Liver (tissue), 9 donors: Measurements from ENCODE around the gene FAM184A. TPM values are rescaled to one million over a fixed set of nuclear protein-coding genes. Genes with fewer than 3 reads are reported as not detected.

Experiments
- DNase-seq: peaks from one replicate; pipeline ENCODE4 v3.0.0-alpha.2; 2017; ENCODE audit warnings: low spot score
- H3K27ac ChIP-seq, 2 donors: one replicate each; pipeline ENCODE4 v1.7.0; 2013; ENCODE audit warnings: inconsistent platforms in 2 of 2, low read length in 2 of 2, control low read depth in 1 of 2, low read depth in 1 of 2, mild to moderate bottlenecking in 1 of 2
- H3K27me3 ChIP-seq, 4 donors: one replicate each; pipeline versions ENCODE4 v1.6.1 to v1.7.0; 2013; ENCODE audit warnings: low read length in 3 of 4, inconsistent platforms in 1 of 4, mild to moderate bottlenecking in 1 of 4, moderate library complexity in 1 of 4; ENCODE audit not compliant: control insufficient read depth in 4 of 4, insufficient read depth in 4 of 4
- H3K36me3 ChIP-seq, 4 donors: one replicate each; pipeline versions ENCODE4 v1.6.1 to v1.7.0; 2013; ENCODE audit warnings: low read length in 3 of 4, mild to moderate bottlenecking in 3 of 4, low read depth in 1 of 4, moderate library complexity in 1 of 4; ENCODE audit not compliant: control insufficient read depth in 4 of 4, insufficient read depth in 3 of 4
- H3K4me1 ChIP-seq, 4 donors: one replicate each; pipeline versions ENCODE4 v1.6.1 to v1.7.0; 2013; ENCODE audit warnings: low read length in 3 of 4, mild to moderate bottlenecking in 3 of 4, moderate library complexity in 1 of 4; ENCODE audit not compliant: control insufficient read depth in 4 of 4, insufficient read depth in 4 of 4
- H3K4me3 ChIP-seq, 3 donors: one replicate each; pipeline versions ENCODE4 v1.6.1 to v1.7.0; 2013; ENCODE audit warnings: low read length in 3 of 3, control low read depth in 1 of 3, low read depth in 1 of 3, mild to moderate bottlenecking in 1 of 3
- H3K9ac ChIP-seq, 2 donors: one replicate each; pipeline ENCODE4 v1.7.0; 2013; ENCODE audit warnings: low read length in 2 of 2, mild to moderate bottlenecking in 2 of 2, moderate library complexity in 2 of 2, control low read depth in 1 of 2, low read depth in 1 of 2
- H3K9me3 ChIP-seq, 4 donors: one replicate each; pipeline versions ENCODE4 v1.6.1 to v1.7.0; 2013; ENCODE audit warnings: low read length in 3 of 4; ENCODE audit not compliant: control insufficient read depth in 4 of 4
- EGR1 ChIP-seq, 2 donors: IDR thresholded peaks; 2 replicates each; pipeline ENCODE4 v1.6.1; 2016 to 2018; ENCODE audit warnings: antibody characterized with exemption in 2 of 2, low read depth in 2 of 2
- FOXA1 ChIP-seq: IDR thresholded peaks from 2 replicates; pipeline ENCODE4 v1.6.1; 2016; ENCODE audit warnings: antibody characterized with exemption
- FOXA2 ChIP-seq: IDR thresholded peaks from 2 replicates; pipeline ENCODE4 v1.6.1; 2016; ENCODE audit warnings: antibody characterized with exemption
- GABPA ChIP-seq, 2 donors: IDR thresholded peaks in 1 of 2; conservative IDR thresholded peaks in 1 of 2; 2 replicates each; pipeline ENCODE4 v1.6.1; 2016; ENCODE audit warnings: antibody characterized with exemption in 2 of 2, mild to moderate bottlenecking in 1 of 2, moderate library complexity in 1 of 2
- HNF4A ChIP-seq, 2 donors: conservative IDR thresholded peaks; 2 replicates each; pipeline ENCODE4 v1.6.1; 2016; ENCODE audit warnings: antibody characterized with exemption in 2 of 2, mild to moderate bottlenecking in 2 of 2
- HNF4G ChIP-seq: IDR thresholded peaks from 2 replicates; pipeline ENCODE4 v1.6.1; 2016; ENCODE audit warnings: antibody characterized with exemption
- JUND ChIP-seq, 2 donors: IDR thresholded peaks; 2 replicates each; pipeline ENCODE4 v1.6.1; 2016; ENCODE audit warnings: antibody characterized with exemption in 2 of 2
- NR2F2 ChIP-seq: IDR thresholded peaks from 2 replicates; pipeline ENCODE4 v1.6.1; 2016; ENCODE audit warnings: antibody characterized with exemption
- RAD21 ChIP-seq, 2 donors: IDR thresholded peaks; 2 replicates each; pipeline ENCODE4 v1.6.1; 2016; ENCODE audit warnings: antibody characterized with exemption in 2 of 2, mild to moderate bottlenecking in 2 of 2
- RXRA ChIP-seq, 2 donors: IDR thresholded peaks; 2 replicates each; pipeline ENCODE4 v1.6.1; 2017 to 2018; ENCODE audit warnings: antibody characterized with exemption in 2 of 2, mild to moderate bottlenecking in 1 of 2
- SP1 ChIP-seq: IDR thresholded peaks from 2 replicates; pipeline ENCODE4 v1.6.1; 2018; ENCODE audit warnings: antibody characterized with exemption, mild to moderate bottlenecking
- WGBS: extraction: QIAGEN DNeasy Blood & Tissue Kit; methylation state at CpG from one replicate; pipeline ENCODE4 v1.1.7; 2013; 5-methylcytosine and 5-hydroxymethylcytosine counted together
- polyA plus RNA-seq, 2 donors: library from polyadenylated mRNA; stranded (reverse) in 1 of 2; unstranded in 1 of 2; fragments of 200-250 nt in 1 of 2; fragments of >200 nt in 1 of 2; fragmentation: Nextera tagmentation in 1 of 2; extraction: Ambion mirVana in 1 of 2; gene quantifications; one replicate each; pipeline versions ENCODE4 v1.2.1 to v1.2.3, GENCODE V29; 2013 to 2015
- total RNA-seq, 2 donors: library from RNA; depleted of rRNA; stranded (reverse); fragments of >200 nt; gene quantifications; one replicate each; pipeline ENCODE4 v1.2.3, GENCODE V29; 2014
- TF ChIP-seq, protein P1 (sequence below): IDR thresholded peaks from 2 replicates; pipeline ENCODE4 v1.6.1; 2016; ENCODE audit warnings: antibody characterized with exemption
- TF ChIP-seq, protein P2 (sequence below): IDR thresholded peaks from 2 replicates; pipeline ENCODE4 v1.6.1; 2016; ENCODE audit warnings: antibody characterized with exemption
- TF ChIP-seq, protein P3 (sequence below): IDR thresholded peaks from 2 replicates; pipeline ENCODE4 v1.6.1; 2016; ENCODE audit warnings: antibody characterized with exemption
- TF ChIP-seq, protein P4 (sequence below): fragments of 150-350 bp; IDR thresholded peaks from 2 replicates; pipeline ENCODE4 v1.5.1; 2017; ENCODE audit warnings: improper control_type of control experiment, low read depth, low read length; ENCODE audit not compliant: missing input control
- donor health status: healthy.
- donor health status: healthy.
- donor health status: healthy.
- donor health status: healthy.
- donor health status: healthy.

Gene FAM184A
- total and polyA plus RNA-seq, 4 donors = 1.0 to 7.4 (median 4.0) TPM

DNA sequence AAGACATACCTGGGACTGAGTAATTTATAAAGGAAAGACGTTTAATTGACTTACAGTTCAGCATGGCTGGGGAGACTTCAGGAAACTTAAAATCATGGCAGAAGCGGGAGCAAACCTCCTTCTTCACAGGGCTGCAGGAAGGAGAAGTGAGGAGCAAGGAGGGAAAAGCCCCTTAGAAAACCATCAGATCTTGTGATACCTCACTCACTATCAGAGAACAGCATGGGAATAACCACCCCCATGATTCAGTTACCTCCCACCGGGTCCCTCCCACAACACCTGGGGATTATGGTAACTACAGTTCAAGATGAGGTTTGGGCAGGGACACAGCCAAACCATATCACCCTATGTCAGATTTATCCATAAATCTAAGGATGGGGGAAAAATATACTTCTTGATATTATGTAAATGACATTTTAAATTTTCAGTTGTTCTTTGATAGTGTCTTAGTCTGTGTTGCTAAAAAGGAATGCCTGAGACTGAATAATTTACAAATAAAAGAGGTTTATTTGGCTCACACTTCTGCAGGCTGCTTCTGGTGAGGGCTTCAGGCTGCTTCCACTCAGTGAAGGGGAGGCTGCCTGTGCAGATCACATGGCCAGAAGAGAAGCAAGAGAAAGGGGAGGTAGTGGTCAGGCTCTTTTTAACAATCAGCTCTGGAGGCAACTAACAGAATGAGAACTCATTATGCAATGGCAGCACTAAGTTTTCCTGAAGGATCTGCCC is 142.3 kb downstream of the FAM184A start:
- Histone ChIP-seq H3K4me1 (peaks cover 0 to 15% (median 9%) of the 10 kb centered on the region in 4 donors), H3K36me3 (peaks cover 0 to 3% (median 1%) of the 10 kb centered on the region in 4 donors), H3K4me3 (no peak overlapping the region), H3K9ac (no peak overlapping the region), H3K27ac (no peak overlapping the region), H3K9me3 (no peaks in the 10 kb centered on the region), H3K27me3 (no peaks in the 10 kb centered on the region)
- DNase-seq = no peak
- TF ChIP-seq SP1 = no peak
- TF ChIP-seq RAD21 (IDR thresholded peaks at IDR 0.05) = no peak
- no peak for TF ChIP-seq FOXA1
- TF ChIP-seq, protein P1, sequence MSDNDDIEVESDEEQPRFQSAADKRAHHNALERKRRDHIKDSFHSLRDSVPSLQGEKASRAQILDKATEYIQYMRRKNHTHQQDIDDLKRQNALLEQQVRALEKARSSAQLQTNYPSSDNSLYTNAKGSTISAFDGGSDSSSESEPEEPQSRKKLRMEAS = no peak
- TF ChIP-seq HNF4G = no peak
- TF ChIP-seq RXRA (IDR thresholded peaks at IDR 0.05) = no peak
- WGBS = 86% methylated on average over 3 of the region's 3 CpGs

DNA sequence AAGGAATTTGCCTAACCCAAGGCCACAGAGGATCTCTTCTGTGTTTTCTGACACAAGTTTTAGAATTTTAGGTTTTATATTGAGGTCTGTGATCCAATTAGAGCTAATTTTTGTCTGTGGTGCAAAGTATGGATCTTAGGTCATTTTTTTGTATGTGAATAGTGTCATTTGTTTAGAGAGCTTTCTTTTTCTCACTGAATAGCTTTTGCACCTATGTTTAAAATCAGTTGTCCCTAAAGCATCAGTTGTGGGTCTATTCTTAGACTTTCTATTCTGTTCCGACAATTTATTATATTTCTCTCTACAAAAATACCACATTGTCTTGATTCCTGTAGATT is 143.2 kb downstream of the FAM184A start:
- 29% methylated on average over 1 of the region's 1 CpG for WGBS
- H3K9ac ChIP-seq = peak overlapping the region; percentile 24 to 93

DNA sequence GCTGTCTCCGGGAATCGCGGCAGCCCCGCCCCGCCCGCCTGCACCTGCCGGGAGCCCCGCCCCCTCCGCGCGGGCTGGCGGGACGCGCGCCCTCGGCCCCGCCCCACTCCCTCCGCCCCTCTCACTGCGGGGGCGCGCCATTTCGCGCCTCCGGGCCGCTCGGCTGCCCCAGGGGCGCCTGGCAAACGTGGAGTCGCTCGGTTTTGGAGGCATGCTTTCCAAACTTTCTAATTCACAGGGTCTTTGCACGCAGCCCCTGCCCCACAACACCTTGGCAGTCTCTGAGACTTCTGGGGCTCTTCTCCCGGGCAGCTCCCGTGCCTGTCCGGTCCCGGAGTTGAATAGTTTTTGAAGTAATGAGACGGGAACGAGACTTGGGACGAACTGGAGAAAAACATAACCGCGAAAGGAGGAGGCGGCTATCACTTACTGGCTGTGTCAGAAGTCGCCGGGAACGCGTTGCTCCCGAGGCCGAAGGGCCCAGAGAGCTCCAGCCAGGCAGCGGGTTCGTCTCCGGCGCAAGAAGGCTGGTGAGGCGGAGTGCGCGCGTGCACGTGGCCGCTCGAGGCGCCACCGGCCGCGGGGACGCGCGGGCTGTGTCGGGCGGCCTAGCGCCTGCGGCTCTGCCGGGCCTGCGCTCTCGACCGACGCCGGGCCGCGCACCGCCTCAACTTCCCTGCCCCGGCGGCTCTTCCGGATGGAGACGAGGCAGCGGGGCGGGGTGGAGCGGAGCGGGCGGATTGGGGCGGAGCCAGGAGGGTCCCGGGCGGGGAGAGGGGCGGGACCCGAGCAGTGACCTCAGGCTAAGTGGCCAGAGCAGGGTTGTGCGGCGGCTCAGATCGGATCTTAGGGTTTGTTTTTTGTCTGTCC is 143.8 kb downstream of the FAM184A start, which contains the start of gene MCM9:
MCM9 (minus strand) TSS at position 699 of the 870 bp plus-strand sequence. CDS start 3,436 bp downstream, outside the sequence.
- Histone ChIP-seq H3K36me3 (peaks cover 0 to 12% (median 6%) of the 10 kb centered on the region in 4 donors), H3K27me3 (no peaks in the 10 kb centered on the region), H3K4me1 (peaks cover 0 to 15% (median 9%) of the 10 kb centered on the region in 4 donors), H3K9ac (peak within 1 kb of the TSS; percentile 93 to 96), H3K4me3 (peak within 1 kb of the TSS; percentile 72 to 85 (median 77)), H3K27ac (peak within 1 kb of the TSS; percentile 90 to 95), H3K9me3 (no peaks in the 10 kb centered on the region)
- WGBS = under 1% methylated on average over 95 of the region's 95 CpGs
- DNase-seq = peak; percentile 94
- peak; percentile 35 for TF ChIP-seq SP1
- TF ChIP-seq JUND (IDR thresholded peaks at IDR 0.05) = peak in 1 of 2 donors; percentile 33
- peak in 1 of 2 donors; percentile 35 for TF ChIP-seq HNF4A (conservative IDR thresholded peaks at IDR 0.05)
- TF ChIP-seq, protein P2, sequence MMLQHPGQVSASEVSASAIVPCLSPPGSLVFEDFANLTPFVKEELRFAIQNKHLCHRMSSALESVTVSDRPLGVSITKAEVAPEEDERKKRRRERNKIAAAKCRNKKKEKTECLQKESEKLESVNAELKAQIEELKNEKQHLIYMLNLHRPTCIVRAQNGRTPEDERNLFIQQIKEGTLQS = no peak
- no peak for TF ChIP-seq HNF4G
- peak; percentile 42 to 51 for TF ChIP-seq EGR1 (IDR thresholded peaks at IDR 0.05; ENCODE audit: low read depth in 2 of 2)
- TF ChIP-seq, protein P3, sequence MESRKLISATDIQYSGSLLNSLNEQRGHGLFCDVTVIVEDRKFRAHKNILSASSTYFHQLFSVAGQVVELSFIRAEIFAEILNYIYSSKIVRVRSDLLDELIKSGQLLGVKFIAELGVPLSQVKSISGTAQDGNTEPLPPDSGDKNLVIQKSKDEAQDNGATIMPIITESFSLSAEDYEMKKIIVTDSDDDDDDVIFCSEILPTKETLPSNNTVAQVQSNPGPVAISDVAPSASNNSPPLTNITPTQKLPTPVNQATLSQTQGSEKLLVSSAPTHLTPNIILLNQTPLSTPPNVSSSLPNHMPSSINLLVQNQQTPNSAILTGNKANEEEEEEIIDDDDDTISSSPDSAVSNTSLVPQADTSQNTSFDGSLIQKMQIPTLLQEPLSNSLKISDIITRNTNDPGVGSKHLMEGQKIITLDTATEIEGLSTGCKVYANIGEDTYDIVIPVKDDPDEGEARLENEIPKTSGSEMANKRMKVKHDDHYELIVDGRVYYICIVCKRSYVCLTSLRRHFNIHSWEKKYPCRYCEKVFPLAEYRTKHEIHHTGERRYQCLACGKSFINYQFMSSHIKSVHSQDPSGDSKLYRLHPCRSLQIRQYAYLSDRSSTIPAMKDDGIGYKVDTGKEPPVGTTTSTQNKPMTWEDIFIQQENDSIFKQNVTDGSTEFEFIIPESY = no peak
- peak; percentile 26 for TF ChIP-seq NR2F2
- TF ChIP-seq RXRA (IDR thresholded peaks at IDR 0.05) = peak; percentile 31 to 51
- peak in 1 of 2 donors; percentile 80 for TF ChIP-seq GABPA (IDR thresholded peaks at IDR 0.05 in 1 of 2, conservative IDR thresholded peaks at IDR 0.05 in 1 of 2)

More for the DNA sequence above, 143.2 kb downstream of the FAM184A start:
- peak overlapping the region; percentile 15 to 74 (median 72) for H3K4me3 ChIP-seq
- H3K9me3 ChIP-seq = no peaks in the 10 kb centered on the region
- H3K27ac ChIP-seq = peak overlapping the region; percentile 90 to 95
- TF ChIP-seq HNF4A (conservative IDR thresholded peaks at IDR 0.05) = no peak
- TF ChIP-seq FOXA2 = no peak
- TF ChIP-seq, protein P4, sequence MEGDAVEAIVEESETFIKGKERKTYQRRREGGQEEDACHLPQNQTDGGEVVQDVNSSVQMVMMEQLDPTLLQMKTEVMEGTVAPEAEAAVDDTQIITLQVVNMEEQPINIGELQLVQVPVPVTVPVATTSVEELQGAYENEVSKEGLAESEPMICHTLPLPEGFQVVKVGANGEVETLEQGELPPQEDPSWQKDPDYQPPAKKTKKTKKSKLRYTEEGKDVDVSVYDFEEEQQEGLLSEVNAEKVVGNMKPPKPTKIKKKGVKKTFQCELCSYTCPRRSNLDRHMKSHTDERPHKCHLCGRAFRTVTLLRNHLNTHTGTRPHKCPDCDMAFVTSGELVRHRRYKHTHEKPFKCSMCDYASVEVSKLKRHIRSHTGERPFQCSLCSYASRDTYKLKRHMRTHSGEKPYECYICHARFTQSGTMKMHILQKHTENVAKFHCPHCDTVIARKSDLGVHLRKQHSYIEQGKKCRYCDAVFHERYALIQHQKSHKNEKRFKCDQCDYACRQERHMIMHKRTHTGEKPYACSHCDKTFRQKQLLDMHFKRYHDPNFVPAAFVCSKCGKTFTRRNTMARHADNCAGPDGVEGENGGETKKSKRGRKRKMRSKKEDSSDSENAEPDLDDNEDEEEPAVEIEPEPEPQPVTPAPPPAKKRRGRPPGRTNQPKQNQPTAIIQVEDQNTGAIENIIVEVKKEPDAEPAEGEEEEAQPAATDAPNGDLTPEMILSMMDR = no peak
- TF ChIP-seq SP1 = no peak
- no peak for TF ChIP-seq HNF4G
- TF ChIP-seq, protein P1 = no peak
- TF ChIP-seq NR2F2 = no peak
- no peak for TF ChIP-seq EGR1 (IDR thresholded peaks at IDR 0.05; ENCODE audit: low read depth in 2 of 2)
- no peak for DNase-seq
- H3K4me1 ChIP-seq = peaks cover 0 to 15% (median 9%) of the 10 kb centered on the region in 4 donors
- H3K36me3 ChIP-seq = peaks cover 0 to 10% (median 6%) of the 10 kb centered on the region in 4 donors
- H3K27me3 ChIP-seq = no peaks in the 10 kb centered on the region
